COLO829 (cell line): ENCODE data around the gene PRR11.
"Not testable (repeated sequence)": the region's sequence is repeated elsewhere in the genome, so short reads cannot be mapped to it uniquely, and the experiment has no call there.

ENCODE experiments used
- DNase-seq: peaks from one replicate; pipeline ENCODE4 v3.0.0; 2012; ENCODE audit warnings: low spot score

PRR11 gene

DNA sequence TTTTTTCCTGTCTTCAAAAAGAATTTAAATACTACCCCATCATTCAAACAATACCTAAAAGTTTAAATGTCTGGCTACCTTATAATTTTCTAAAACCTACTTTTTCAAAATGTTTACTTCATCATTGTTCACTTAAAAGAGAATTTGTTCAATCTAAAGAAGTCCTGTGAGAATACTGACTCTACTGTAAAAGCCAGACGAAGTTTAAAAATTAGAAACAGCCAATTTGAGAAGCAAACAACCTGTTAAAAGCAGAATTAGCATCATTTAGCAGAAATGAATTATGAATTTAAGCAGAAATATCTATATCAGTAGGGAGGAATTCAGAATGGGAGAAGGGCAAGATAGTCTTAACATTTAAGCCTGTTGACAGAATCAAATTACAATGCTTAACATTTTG, 2.6 kb upstream of the PRR11 start:
- DNase-seq, result no peak

GRCh38 chr17:59154292-59154720, 1.2 kb upstream of the PRR11 start:
- DNase-seq, result no peak

DNA sequence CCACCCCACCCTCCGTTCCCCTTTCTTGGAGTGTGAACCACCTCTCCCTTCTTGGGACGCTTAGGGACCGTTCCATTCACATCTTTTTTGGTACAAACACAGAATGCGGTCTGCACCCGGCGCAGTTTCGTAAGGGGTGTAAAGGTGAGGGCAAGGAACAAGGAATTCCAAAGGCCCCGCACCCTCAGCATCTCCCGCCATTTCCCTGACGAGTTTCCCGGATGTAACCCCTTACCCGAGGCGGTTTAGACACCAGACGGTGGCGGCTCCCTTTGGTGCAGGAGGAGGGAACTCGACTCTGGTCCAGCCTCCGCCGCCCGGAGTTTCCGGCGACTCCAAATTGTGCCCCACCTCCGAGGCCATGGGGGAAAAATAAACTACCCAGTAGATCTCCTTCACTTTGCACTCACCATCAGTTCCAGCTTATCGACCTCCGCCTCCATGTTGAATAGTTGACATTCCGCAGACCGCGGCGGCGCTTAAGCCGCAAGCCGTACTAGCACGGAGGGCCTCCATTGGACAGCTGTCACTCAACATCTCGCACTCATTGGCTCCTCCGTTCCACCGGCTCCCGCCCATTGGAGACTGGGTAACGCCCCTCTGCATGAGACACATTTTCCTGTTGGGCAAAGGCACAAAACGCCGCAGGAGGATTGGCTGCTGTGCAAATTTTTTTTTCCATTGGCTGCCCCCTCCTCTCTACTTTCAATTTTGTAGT, 666 bp upstream of the PRR11 start, which contains the start of gene SKA2:
TSS of gene SKA2 (minus strand) at position 466 of the 718 bp plus-strand sequence. CDS start at position 443, 23 bp downstream.
- peak; percentile 92 for DNase-seq

- no peak for DNase-seq
Measured at GRCh38 chr17:59160157-59161025, 4.8 kb downstream of the PRR11 start.

GRCh38 chr17:59161477-59161876, 5.9 kb downstream of the PRR11 start:
- no peak for DNase-seq

DNA sequence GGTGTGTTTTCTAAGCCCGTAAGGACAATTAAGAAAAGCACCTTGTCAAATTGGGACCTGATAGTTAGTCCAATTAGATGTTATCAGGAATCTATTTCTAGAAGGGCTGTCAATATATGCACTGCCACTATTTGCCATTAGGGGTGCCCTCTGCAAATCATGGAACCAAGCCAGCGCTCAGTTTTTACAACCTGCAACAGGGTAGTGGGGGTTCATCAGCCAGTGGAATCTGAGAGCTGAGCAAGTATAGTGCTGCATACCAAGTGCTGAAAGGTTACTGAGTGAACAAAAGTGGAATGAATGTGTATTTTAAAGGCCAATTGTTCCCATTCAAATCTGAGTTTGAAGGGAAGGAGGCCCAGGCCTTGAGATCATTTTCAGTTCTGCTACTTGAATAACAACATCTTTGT, 10.4 kb downstream of the PRR11 start:
- DNase-seq, result peak; percentile 34

DNA sequence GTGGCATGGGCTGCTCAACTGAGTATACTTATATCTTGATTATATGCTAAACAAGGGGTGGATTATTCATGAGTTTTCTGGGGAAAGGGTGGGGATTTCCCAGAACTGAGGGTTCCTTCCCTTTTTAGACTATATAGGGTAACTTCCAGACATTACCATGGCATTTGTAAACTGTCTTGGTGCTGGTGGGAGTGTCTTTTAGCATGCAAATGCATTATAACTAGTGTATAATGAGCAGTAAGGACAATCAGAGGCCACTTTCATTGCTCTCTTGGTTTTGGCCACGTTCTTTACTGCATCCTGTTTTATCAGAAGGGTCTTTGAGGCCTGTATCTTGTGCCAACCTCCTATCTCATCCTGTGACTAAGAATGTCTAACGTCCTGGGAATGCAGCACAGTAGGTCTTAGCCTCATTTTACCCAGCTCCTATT, 12.0 kb downstream of the PRR11 start:
- no peak for DNase-seq

DNA sequence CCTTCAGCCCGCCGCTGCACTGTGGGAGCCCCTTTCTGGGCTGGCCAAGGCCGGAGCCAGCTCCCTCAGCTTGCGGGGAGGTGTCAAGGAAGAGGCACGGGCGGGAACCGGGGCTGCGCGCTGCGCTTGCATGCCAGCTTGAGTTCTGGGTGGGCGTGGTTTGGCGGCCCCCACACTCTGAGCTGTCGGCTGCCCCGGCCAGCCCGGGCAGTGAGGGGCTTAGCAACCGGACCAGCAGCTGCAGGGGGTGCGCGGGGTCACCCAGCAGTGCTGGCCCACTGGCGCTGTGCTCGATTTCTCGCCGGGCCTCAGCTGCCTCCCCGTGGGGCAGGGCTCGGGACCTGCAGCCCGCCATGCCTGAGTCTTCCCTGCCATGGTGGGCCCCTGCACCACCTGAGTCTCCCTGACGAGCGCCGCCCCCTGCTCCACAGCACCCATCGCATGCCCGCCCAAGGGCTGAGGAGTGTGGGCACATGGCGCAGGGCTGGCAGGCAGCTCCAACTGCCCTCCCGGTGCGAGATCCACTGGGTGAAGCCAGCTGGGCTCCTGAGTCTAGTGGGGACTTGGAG, 17.0 kb downstream of the PRR11 start:
- DNase-seq, result no peak

DNA sequence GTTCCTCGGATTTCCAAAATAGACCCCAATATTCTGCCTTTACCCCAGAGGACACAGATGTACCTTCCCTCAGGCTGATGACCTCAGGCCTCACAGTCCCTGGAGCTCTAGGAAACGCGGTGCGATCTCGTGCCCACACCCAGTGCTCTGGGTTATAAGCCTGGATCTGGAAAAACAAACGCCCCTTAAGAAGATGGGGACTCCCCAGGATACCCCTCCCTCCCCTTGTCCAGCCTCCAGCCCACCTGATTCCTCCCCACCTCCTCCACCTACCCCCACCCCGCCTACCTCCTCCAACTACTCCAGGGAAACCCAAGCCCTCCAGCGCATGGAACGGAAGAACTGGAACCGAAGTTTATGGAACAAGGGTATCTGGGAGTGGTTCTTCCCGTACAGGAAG, 19.1 kb downstream of the PRR11 start:
- DNase-seq, result no peak

DNA sequence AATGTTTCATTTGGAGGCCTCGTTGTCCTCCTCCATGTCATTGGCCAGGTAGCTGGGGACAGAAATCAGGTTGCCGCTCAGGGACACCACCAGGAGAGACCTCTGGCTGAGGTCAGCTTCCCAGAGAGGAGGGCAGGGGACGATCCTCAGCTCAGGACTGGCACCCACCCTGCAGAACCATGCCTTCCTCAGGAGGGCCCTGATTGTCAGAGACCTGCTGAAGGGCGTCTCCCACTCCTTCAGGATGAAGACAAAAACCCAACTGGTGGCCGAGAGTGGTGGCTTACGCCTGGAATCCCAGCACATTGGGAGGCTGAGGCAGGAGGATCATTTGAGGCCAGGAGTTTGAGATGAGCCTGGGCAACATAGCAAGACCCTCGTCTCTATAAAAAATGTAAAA, 19.5 kb downstream of the PRR11 start:
- no peak for DNase-seq

DNA sequence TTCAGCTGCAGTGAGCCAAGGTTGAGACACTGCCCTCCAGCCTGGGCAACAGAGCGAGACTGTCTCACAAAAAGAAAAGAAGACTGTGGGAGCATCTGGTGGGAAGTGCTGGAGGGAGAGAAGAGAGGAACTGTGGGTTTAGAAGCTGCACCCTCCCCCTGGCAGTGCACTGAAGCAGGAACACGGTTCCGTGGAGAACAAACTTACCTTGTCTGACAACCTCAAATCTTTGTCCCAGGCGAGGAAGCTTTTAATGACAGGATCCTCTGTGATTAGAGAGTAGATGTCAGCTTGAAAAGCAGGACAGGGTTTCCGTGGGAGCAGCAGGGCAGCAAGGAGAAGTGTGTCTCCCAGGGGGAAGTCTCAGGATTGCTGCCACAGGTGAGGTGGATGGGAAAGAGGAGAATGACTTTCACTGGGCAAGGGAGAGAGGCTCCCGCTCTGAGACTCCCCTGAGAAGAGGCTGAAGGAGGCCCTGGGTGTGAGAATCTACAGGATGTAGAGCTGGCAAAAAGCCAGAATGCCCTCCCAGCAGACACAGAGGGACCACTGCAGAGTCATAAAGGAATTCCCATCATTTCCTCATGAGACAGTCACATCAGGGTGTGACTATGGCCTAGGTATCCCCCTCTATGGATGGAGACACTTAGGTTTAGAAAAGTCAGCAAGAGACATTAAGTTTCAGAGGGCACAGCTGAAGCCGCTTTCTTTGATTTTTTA, 22.9 kb downstream of the PRR11 start:
- no peak for DNase-seq

DNA sequence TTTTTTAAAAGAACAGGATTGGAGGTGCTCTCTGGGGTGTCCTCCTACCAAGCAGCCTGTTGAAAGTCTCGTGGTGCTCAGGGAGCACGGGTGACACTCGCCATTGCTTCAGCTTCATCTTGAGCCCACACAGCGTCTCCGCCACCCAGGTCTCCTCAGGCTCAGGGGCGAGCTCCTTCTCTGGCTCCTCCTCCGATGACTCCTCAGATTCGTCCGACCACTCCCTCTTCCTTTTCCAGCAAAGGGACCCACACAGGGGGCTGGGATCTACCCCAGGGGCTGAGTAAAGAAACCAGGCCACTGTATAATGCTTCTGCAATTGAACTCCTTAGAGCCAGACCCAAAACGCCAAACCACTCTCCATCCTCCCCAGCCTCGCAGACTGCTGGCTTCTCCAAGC, 24.1 kb downstream of the PRR11 start:
- DNase-seq, result not testable (repeated sequence)

DNA sequence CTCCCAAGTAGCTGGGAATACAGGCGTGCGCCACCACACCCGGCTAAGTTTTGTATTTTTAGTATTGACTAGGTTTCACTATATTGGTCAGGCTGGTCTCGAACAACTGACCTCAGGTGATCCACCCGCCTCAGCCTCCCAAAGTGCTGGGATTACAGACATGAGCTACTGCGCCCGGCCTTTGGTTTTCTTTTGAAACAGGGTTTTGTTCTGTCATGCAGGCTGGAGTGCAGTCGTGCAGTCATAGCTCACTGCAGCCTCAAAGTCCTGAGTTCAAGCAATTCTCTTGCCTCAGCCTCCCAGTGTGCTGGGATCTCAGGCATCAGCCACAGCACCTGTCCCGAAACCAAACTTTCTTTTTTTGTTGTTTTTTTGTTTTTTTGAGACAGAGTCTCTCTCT, 25.1 kb downstream of the PRR11 start:
- no peak for DNase-seq

GRCh38 chr17:59181481-59181880, 25.9 kb downstream of the PRR11 start:
- DNase-seq, result no peak

- DNase-seq, result no peak
Measured at GRCh38 chr17:59185997-59186396, 30.5 kb downstream of the PRR11 start.

DNA sequence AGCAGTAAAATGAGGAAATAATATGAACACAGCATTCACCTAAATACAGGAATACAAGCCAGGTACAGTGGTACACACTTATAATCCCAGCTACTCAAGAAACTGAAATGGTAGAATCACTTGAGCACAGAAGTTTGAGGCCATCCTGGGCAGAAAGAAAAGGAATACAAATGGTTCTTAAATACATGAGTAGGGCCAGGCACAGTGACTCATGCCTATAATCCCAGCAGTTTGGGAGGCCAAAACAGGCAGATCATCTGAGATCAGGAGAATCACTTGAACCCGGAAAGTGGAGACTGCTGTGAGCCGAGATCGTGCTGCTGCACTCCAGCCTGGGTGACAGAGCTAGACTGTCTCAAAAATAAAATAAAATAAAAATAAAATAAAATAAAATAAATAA, 31.3 kb downstream of the PRR11 start:
- no peak for DNase-seq

DNA sequence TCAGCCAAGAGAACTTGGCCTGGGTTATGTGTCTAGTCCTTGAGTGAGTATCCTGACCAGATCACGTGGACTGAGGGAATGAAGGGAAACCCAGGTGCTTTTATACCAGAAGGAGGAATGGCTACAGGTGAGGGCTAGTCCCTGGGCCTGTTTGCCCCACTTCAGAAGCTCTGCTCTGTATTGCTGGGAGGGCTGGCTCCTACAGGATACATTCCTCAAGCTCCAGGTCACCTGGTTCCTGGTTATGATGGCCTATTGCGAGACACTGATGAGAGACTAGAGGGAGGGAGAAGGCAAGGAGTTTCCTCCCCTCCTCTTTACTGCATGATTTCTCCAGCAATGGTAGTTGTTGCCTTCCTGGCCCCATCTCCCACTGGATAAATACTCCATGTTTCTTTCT, 35.3 kb downstream of the PRR11 start:
- DNase-seq, result no peak

- DNase-seq, result no peak
Measured at GRCh38 chr17:59193336-59193862, 37.9 kb downstream of the PRR11 start.

- DNase-seq, result no peak
Measured at GRCh38 chr17:59199398-59199797, 43.9 kb downstream of the PRR11 start.

GRCh38 chr17:59202320-59202719, 46.8 kb downstream of the PRR11 start:
- no peak for DNase-seq

DNA sequence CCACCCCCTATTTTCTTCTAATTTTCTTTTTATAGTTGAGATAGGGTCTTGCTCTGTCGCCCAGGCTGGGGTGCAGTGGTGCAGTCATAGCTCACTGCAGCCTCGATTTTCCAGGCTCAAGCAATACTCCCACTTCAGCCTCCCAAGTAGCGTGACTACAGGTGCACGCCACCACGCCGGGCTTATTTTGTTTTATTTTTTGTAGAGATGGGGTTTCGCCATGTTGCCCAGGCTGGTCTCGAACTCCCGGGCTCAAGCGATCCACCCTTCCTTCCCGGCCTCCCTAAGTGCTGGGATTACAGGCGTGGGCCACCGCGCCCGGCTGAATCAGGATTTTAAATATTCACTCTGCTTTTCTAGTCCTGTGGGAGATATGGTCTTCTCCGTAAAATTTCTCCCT, 63.8 kb downstream of the PRR11 start:
- no peak for DNase-seq

- DNase-seq, result no peak
Measured at GRCh38 chr17:59219992-59220327, 64.4 kb downstream of the PRR11 start.
